ELF-1 (cell line): ENCODE data around the gene MLC1.

Source experiments
- DNase-seq: peaks from one replicate; pipeline ENCODE4 v3.0.0-alpha.2; 2016; ENCODE audit warnings: low read depth, low spot score

The MLC1 gene

DNA sequence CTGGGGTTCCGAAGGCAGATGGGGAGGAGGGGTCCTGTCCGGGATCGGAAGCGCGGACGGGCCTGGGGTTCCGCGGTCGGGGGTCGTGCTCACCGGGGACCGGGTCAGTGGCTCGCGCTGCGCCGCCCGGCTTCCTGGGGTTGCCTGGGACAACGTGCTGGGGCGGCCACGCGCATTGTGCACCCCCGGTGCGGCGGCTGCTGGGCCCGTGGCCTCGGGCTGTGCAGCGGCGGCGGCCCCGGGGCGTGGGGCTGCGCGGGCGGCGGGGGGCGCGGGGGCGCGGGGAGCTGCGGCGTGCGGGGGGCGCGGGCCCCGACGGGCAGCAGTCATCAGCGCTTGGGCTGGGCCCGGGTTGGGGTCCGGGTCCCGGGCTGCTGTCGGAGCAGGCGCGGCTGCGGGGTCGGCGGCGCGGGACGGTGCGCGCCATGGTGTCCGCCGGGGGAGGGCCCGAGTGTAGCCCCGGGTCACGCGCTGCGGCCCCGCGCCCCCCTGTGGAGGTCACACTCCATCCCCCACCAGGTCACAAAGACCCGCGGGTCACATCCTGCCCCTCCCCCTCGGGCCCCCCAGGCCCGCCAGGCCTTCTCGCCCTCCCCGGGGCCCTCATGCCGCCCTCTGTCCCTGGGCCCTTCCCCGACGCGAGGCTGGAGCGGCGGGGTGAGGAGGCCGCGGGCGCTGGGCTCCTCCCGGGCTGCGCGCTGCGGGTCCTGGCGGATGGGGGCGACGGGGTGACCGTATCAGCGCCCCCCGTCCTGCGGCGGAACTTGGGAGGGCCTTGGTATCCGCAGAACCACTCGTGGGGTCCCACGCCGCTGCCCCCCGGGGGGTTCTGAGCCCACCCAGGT is 26.9 kb downstream of the MLC1 start, which contains the start of gene TTLL8:
Gene TTLL8 (minus strand): TSS at position 238 of the 845 bp plus-strand sequence.
- DNase-seq = no peak

- DNase-seq = no peak
Observed at GRCh38 chr22:50057278-50058060, 27.8 kb downstream of the MLC1 start.

DNA sequence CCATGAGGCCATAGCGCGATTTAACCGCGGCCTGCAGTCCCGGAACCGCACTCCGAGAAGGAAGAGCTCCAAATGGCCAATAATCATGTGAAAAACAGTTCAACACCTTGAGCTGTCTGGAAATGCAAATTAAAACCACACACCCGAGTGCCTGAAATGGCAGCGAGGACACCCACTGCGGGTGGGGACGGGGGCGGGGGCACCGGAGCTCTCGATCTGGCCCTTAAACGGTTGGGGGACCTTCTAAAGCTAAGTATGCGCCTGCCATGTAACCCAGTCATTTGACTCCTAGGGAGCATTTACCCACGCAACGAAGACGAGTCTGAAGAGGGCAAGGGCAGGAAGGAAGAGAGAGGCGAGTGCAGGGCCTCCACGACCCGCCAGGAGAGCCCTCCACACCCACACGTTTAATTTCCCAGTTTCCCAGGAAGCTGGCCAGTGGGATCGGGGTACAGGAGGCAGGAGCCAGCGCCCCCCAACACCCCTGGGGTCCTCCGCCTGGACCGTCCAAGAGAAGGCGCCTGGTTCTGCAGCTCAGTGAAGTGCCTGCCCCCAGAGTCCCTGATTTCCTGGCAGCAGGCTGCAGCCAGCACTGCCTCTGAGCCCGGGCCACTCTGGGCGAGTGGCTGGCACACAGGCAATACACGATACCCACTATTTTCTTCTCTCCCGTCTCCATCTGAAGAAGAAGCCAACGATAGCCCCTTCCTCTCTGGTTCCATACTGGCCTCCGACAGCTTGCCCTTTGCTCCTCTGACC is 28.8 kb downstream of the MLC1 start:
- no peak for DNase-seq

- DNase-seq = no peak
Observed at GRCh38 chr22:50053861-50054260, 31.4 kb downstream of the MLC1 start.

DNA sequence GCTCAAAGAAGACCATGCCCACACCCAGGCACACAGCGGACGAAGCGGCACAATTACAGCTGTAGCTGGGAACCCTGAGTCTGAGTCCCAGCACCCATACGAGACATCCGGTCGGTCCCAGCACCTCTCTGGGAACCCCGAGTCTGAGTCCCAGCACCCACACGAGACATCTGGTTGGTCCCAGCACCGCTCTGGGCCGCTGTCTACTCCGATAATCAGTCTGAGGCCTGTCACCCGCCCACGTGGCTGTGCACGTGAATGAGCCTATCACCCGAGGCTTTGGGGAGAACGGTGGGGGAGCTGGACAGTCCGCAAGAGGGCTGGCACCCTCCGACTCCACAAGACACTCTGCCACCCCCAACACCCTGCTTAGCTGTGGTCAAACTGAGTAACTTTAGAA is 33.3 kb downstream of the MLC1 start:
- DNase-seq = no peak

GRCh38 chr22:50049299-50050195 is 35.7 kb downstream of the MLC1 start:
- DNase-seq = no peak

- no peak for DNase-seq
Observed at GRCh38 chr22:50048836-50049235, 36.4 kb downstream of the MLC1 start.

DNA sequence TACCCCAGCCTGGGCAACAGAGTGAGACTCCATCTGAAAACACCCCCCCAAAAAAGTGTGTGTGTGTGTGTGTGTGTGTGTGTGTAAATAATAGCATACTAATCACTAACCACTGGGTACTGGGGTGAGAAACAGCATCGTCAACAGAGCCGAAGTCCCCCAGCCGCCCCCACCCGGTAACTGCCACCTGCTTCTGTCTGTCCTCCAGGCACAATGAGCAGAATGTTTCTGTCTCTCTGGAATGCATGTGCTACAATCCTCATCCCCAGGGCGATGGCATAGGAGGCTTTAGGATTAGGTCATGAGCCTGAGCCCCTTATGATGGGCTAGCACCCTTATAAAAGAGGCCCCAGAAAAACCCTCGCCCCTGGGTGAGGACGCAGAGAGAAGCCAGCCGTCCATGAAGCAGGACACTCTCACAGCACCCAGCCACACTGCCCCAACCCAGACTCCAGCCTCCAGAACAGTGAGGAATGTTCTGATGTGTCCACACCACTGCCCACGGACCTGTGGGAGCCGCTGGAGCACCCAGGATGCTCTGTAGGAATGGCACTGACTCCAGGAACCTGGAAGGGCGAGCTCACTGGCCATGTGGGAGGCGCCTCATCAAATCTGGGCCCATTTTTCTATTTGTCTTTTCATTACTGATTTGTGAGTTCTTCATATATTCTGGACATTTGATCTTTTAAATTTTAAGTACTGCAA is 37.0 kb downstream of the MLC1 start:
- no peak for DNase-seq

DNA sequence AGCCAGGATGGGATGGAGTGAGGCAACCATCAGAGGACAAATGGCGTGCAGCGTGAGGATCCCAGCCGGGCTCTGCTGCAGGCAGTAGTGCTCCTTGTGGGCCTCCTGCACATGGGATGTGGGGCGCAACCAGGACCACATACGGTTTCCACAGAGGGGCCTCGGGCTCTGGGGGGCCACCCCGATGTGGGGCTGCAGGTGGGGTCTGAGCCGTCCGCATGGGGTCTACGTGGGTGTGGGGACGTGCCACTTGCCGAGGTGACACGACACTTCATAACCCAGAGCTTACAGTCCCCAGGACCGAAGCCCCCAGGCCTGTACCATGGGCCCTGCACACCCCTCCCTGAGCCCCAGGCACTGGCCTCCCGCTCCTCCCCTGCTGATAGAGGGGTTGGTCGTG is 37.9 kb downstream of the MLC1 start:
- no peak for DNase-seq

- no peak for DNase-seq
Observed at GRCh38 chr22:50046481-50047245, 38.6 kb downstream of the MLC1 start.

DNA sequence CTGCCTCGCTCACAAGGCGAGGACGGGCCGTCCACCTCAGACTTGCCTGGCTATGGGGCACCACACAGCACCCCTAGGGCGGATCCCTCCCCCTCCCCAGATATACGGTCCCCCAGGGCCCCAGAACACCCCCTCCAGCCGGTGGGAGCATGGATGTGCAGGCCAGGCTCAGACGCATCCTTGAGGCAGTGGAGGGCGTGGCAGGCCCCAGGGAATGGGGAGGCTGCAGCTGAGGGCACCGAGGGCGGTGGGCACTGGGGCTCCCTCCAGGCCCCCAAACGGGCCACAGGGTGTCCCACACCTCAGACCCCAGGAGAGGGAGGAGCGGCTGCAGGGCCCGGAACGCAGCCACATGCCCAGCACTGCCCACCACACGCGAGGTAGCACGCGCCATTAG is 39.2 kb downstream of the MLC1 start:
- DNase-seq = no peak

DNA sequence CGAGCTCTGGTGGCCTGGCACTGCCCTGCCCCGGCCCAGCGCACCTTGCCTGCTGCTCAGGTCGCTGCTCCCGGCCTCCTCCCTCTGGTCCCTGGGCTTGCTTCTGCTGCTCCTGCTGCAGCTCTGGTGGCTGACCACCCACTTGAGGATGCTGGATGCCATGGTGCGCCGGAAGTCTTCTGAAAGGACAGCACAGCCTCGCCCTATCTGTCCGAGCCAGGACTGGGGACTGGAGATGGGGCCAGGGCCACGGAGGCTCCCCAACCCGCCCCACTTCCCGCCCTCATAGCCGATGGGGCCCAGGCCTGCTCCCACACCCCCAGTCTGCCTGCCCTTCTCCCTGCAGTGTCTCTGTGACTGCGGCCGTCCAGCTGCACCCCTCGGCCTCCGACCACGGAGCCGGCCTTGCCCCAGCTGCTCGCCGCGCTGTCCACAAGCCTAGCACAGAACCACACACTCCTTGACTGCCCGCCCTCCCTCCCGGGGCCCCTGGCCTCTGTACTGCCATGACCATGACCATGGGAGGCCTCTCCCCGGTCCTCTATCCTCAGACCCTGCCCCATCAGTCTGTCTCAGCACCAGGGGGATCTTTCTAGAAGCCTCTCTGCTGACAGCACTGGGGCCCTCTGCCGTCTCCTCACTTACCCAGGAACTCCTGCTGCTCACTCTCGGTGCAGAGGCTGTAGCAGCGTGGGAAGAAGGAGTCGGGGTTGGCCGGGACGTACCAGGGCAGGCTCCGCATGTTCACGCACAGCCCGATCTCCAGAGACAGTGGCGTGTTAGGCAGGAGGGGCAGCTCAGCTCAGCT is 39.8 kb downstream of the MLC1 start:
- DNase-seq = no peak

DNA sequence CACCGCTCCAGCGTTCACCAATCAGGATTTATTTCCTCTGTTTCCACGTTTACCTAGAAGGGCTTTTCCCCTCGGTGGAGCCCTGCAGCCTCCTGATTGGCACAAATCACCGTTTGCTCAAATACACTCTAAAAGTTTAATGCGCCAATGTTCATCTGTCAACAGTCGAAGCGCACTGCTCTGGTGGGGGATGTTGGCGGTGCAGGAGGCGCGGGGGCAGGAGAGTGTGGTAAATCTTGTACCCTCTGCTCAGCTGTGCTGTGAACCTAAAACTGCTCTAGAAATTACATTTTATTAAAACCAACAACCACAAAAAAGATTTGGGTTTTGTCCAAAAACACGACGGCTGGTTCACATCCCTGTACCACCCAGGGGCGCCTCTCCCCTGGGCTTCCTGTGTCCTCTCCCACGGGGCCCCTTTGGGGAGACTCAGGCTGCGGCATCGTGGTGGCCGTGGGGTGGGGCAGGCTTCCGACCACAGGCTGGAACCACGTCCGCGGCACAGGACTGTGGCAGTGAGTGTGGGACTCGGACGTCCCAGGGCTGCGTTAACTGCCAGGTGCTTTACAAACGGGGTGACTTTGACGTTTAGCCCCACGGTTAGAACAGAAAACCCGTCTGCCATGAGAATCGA is 40.6 kb downstream of the MLC1 start:
- DNase-seq = no peak

DNA sequence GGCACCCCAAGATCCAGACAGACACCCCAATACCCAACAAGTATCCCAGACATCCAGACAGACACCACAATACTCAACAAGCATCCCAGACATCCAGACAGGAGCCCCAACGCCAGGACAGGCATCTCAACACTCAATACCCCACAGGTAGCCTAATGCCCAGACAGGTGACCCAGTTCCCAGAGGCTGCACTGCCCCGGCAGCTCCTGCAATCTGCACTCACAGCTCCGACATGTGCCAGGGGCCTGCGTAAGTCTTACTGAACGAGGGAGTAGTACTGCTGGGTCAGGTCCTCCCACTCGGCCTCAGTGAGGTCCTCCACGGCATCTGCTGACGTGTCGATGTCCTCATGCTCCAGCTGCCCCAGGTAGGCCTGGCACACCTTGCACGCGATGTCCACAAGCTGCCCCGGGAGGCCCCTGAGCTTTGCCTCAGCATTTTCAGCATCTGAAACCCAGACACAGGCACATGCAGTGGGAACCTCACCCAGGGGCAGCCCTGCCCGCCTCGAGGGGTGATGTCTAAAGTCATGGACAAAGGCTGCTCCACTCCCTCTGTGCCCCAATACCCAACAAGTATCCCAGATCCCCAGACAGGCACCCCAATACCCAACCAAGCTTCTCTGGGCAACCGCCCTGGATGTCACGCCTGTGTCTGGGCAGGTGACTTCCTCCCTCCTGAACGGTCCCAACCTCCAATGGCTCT is 43.7 kb downstream of the MLC1 start:
- DNase-seq = no peak

- no peak for DNase-seq
Observed at GRCh38 chr22:50040717-50041116, 44.5 kb downstream of the MLC1 start.

DNA sequence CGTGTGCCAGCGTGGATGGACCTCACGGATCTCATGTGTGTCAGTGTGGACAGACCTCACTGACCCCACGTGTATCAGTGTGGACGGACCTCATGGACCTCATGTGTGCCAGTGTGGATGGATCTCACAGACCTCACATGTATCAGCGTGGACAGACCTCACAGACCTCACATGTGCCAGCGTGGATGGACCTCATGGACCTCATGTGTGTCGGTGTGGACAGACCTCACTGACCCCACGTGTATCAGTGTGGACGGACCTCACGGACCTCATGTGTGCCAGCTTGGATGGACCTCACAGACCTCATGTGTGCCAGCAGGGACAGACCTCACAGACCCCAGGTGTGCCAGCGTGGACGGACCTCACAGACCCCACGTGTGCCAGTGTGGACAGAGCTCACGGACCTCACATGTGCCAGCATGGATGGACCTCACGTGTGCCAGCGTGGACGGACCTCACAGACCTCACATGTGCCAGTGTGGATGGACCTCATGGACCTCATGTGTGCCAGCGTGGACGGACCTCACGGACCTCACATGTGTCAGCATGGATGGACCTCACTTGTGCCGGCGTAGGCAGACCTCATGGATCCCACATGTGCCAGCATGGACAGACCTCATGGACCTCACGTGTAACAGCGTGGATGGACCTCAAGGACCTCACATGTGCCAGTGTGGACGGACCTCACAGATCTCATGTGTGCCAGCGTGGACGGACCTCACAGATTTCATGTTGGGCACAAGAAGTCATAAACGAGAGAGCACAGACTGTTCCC is 45.4 kb downstream of the MLC1 start:
- DNase-seq = no peak
